BJ (cell line): ENCODE data around the gene SLC12A1. TPM values are rescaled to one million over a fixed set of nuclear protein-coding genes. Genes with fewer than 3 reads are reported as not detected.

Experiments used
- CTCF ChIA-PET: fragments of 350-600 bp; formaldehyde crosslinking; extraction: SDS; loops from one replicate; lab custom pipeline; 2021; ENCODE audit warnings: antibody characterized with exemption, inconsistent platforms; lab: Yijun Ruan, JAX
- POLR2A ChIA-PET: fragments of 300-600 bp; sonication (Branson Sonifier 250); formaldehyde crosslinking; extraction: SDS; loops from one replicate; lab custom pipeline; 2021; ENCODE audit warnings: antibody characterized with exemption; lab: Charles Lee
- DNase-seq: peaks from one replicate; pipeline ENCODE4 v3.0.0-alpha.2; 2011; ENCODE audit warnings: low read depth
- H3K27me3 ChIP-seq: 2 replicates; pipeline ENCODE4 v1.6.0; 2011; ENCODE audit warnings: low read length; ENCODE audit not compliant: control insufficient read depth, insufficient read depth
- H3K36me3 ChIP-seq: 2 replicates; pipeline ENCODE4 v1.5.1; 2011; ENCODE audit warnings: low read length; ENCODE audit not compliant: control insufficient read depth, insufficient read depth
- H3K4me3 ChIP-seq: 2 replicates; pipeline ENCODE4 v1.5.1; 2011; ENCODE audit warnings: low read depth, mild to moderate bottlenecking, control low read depth, low read length
- polyA minus RNA-seq: library from RNA; depleted of rRNA, polyadenylated mRNA; stranded (reverse); fragments of >200 nt; gene quantifications from 2 replicates; pipeline ENCODE4 v1.2.3, GENCODE V29; 2011; rRNA and poly(A)+ RNA removed
- polyA plus RNA-seq: library from polyadenylated mRNA; depleted of rRNA; stranded (reverse); fragments of >200 nt; gene quantifications from 2 replicates; pipeline ENCODE4 v1.2.3, GENCODE V29; 2011; rRNA removed
- TF ChIP-seq, protein P1 (sequence below): IDR thresholded peaks from 2 replicates; pipeline ENCODE4 v1.5.1; 2011; ENCODE audit warnings: low read depth, mild to moderate bottlenecking, control low read depth, inconsistent platforms, low read length, moderate library complexity; ENCODE audit not compliant: insufficient read depth

SLC12A1 gene
- polyA plus RNA-seq (not detected in 2 replicates), polyA minus RNA-seq (not detected in 2 replicates)

DNA sequence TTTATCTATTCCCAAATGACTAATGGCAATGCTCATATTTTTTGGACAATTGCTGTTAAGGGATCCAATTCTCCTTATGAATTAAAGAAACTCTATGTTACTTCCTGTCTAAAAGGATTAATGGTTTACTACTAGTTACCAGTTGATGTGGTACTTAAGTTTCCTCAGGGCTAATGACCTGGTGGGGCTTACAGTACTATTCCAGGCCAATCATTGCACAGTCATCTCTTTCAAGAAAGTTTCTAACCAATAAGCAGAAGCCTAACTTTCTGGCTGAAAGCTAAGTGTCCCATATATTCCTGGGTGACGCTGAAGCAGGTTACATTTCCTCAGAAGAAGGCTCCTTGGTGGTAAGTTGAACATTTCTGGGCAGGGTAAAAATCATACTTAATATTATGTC, at the start of gene SLC12A1:
Gene SLC12A1, plus strand, starts transcription at position 322 of the 400 bp plus-strand sequence. CDS start 1,418 bp downstream, outside the sequence.
- POLR2A ChIA-PET = no interaction called here

DNA sequence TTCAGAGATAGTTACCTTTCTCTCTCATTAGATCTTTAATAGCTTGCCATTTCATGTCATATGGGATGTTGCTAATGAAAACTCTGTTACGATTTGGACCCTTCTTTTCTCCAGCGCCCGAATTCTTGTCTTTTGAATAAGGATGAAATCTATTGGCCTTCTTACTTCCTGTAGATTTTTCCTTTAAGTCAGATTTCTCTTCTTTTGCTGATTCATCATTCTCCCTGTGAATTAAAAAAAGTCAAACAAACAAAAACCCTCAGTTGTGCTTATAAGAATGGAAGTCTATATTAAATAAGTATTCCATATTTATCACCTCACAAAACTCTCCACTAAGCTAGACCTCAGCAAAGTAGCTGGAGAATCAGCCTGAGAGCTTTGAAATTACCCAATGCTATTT, 37.5 kb upstream of the SLC12A1 start:
- H3K4me3 ChIP-seq = no peak overlapping the region
- TF ChIP-seq, protein P1, sequence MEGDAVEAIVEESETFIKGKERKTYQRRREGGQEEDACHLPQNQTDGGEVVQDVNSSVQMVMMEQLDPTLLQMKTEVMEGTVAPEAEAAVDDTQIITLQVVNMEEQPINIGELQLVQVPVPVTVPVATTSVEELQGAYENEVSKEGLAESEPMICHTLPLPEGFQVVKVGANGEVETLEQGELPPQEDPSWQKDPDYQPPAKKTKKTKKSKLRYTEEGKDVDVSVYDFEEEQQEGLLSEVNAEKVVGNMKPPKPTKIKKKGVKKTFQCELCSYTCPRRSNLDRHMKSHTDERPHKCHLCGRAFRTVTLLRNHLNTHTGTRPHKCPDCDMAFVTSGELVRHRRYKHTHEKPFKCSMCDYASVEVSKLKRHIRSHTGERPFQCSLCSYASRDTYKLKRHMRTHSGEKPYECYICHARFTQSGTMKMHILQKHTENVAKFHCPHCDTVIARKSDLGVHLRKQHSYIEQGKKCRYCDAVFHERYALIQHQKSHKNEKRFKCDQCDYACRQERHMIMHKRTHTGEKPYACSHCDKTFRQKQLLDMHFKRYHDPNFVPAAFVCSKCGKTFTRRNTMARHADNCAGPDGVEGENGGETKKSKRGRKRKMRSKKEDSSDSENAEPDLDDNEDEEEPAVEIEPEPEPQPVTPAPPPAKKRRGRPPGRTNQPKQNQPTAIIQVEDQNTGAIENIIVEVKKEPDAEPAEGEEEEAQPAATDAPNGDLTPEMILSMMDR = no peak
- ChIA-PET POLR2A (no interaction called here), CTCF (interaction anchor here (0.8 kb wide), 1 partner anchor 9 kb away, joined by 3 read pairs; no protein-coding TSS in a partner anchor)
- no peaks in the 10 kb centered on the region for H3K36me3 ChIP-seq
- no peak for DNase-seq
- no peaks in the 10 kb centered on the region for H3K27me3 ChIP-seq

More for the DNA sequence above, at the start of gene SLC12A1:
- no peaks in the 10 kb centered on the region for H3K36me3 ChIP-seq
- H3K27me3 ChIP-seq = no peaks in the 10 kb centered on the region
- no peak within 1 kb of the TSS for H3K4me3 ChIP-seq
- TF ChIP-seq, protein P1 = no peak
- CTCF ChIA-PET = no interaction called here
- DNase-seq = no peak

DNA sequence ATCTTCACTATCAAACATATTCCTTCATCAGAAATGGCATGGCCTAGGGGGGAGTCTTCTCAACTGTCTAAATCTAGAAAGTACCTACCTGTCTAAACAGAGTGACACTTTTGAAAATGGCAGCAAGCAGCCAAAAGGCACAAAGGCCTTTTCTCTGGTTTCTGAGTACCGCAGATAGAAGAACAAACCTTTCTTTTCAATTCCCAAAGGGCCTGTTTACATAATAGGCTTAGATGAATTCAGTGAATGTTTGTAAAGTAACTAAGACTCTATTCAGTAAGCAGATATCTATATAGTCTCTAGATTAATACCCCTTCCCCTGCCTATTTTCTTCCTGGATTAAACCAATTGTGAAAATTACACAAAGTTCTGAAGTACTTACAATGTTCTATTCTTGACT, 35.1 kb upstream of the SLC12A1 start:
- POLR2A ChIA-PET = no interaction called here

DNA sequence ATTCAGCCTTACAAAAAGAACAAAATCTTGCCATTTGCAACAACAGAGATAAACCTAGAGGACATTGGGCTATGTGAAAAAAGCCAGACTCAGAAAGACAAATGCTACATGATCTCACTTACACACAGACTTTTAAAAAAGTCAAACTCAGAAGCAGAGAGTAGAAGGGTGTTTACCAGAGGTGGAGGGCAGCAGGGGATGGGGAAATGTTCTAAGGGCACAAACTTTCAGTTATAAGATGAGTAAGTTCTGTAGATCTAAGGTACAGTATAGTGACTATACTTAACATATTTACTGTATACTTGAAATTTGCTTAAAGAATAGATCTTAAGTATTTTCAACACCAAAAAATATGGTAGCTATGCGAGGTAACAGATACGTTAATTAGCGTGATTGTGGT, 31.0 kb upstream of the SLC12A1 start:
- TF ChIP-seq, protein P1 = no peak
- no peak for DNase-seq
- ChIA-PET POLR2A (no interaction called here), CTCF (no interaction called here)
- Histone ChIP-seq H3K36me3 (no peaks in the 10 kb centered on the region), H3K27me3 (no peaks in the 10 kb centered on the region), H3K4me3 (no peak overlapping the region)

More for the DNA sequence above, 35.1 kb upstream of the SLC12A1 start:
- no peak overlapping the region for H3K4me3 ChIP-seq
- H3K27me3 ChIP-seq = no peaks in the 10 kb centered on the region
- no peaks in the 10 kb centered on the region for H3K36me3 ChIP-seq
- TF ChIP-seq, protein P1 = no peak
- DNase-seq = no peak
- CTCF ChIA-PET = no interaction called here

DNA sequence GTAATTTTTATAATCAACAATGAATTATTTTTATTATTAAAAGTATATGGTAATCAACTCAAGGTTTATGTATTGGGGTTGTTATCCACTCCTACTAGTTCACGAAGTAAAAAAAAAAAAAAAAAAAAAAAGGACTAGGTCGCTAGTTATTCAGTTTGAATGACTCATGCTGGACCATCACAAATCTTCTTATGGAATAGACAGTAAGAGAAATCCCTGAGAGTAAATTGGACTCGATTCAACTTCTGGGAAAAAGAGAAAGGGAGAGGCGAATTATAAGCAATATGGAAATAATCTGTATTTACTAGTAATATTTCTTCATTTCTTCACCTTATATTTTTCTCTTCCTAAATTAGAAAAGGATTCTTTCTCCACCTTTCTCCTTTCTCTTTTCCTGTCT, 30.0 kb upstream of the SLC12A1 start:
- TF ChIP-seq, protein P1 = no peak
- H3K4me3 ChIP-seq = no peak overlapping the region
- POLR2A ChIA-PET = no interaction called here
- no peak for DNase-seq
- no peaks in the 10 kb centered on the region for H3K36me3 ChIP-seq
- CTCF ChIA-PET = no interaction called here
- H3K27me3 ChIP-seq = no peaks in the 10 kb centered on the region
